HepG2 (cell line): ENCODE data around the gene PRMT5. TPM values are rescaled to one million over a fixed set of nuclear protein-coding genes. Genes with fewer than 3 reads are reported as not detected.

Experiments
- ATF1 ChIP-seq: IDR thresholded peaks from 2 replicates; pipeline ENCODE4 v1.6.1; 2016; ENCODE audit warnings: mild to moderate bottlenecking, control low read depth
- CEBPB ChIP-seq: IDR thresholded peaks from 2 replicates; pipeline ENCODE4 v1.6.1; 2011; ENCODE audit warnings: low read depth, low read length, improper control_type of control experiment, borderline replicate concordance
- CHD2 ChIP-seq: IDR thresholded peaks from 2 replicates; pipeline ENCODE4 v1.6.1; 2011; ENCODE audit warnings: low read depth, low read length, improper control_type of control experiment
- CSRNP2 ChIP-seq: sonication (generic); formaldehyde crosslinking; conservative IDR thresholded peaks from 2 replicates; pipeline ENCODE4 v1.8.0; 2022; ENCODE audit warnings: low read depth, missing genetic modification reagents
- ELF1 ChIP-seq: sonication (generic); formaldehyde crosslinking; IDR thresholded peaks from 2 replicates; pipeline ENCODE4 v1.4.0; 2020; ENCODE audit warnings: missing genetic modification reagents
- FUBP1 ChIP-seq: sonication (generic); formaldehyde crosslinking; IDR thresholded peaks from 2 replicates; pipeline ENCODE4 v1.5.1; 2020; ENCODE audit warnings: missing genetic modification reagents, mild to moderate bottlenecking, borderline replicate concordance
- HES4 ChIP-seq: sonication (generic); formaldehyde crosslinking; IDR thresholded peaks from 2 replicates; pipeline ENCODE4 v1.9.0; 2021; ENCODE audit warnings: mild to moderate bottlenecking, missing genetic modification reagents, borderline replicate concordance
- NCOA1 ChIP-seq: sonication (generic); formaldehyde crosslinking; IDR thresholded peaks from 2 replicates; pipeline ENCODE4 v1.9.0; 2021; ENCODE audit warnings: missing genetic modification reagents
- NCOA2 ChIP-seq: sonication (generic); formaldehyde crosslinking; IDR thresholded peaks from 2 replicates; pipeline ENCODE4 v1.8.0; 2022; ENCODE audit warnings: inconsistent platforms
- RBM22 ChIP-seq: fragments of 200-400 bp; formaldehyde crosslinking; optimal IDR thresholded peaks from 2 replicates; pipeline ENCODE3; 2017; ENCODE audit warnings: mild to moderate bottlenecking, low read length, moderate library complexity
- SRSF4 ChIP-seq: fragments of 200-400 bp; formaldehyde crosslinking; IDR thresholded peaks from one replicate; pipeline ENCODE4 v1.6.1; 2018; ENCODE audit warnings: mild to moderate bottlenecking, low read depth, low read length, moderate library complexity; ENCODE audit not compliant: poor library complexity, severe bottlenecking
- TBX2 ChIP-seq: sonication (generic); formaldehyde crosslinking; IDR thresholded peaks from 2 replicates; pipeline ENCODE4 v1.5.0; 2020; ENCODE audit warnings: missing genetic modification reagents, mild to moderate bottlenecking, borderline replicate concordance
- TIGD3 ChIP-seq: sonication (generic); formaldehyde crosslinking; IDR thresholded peaks from 2 replicates; pipeline ENCODE4 v1.5.1; 2020; ENCODE audit warnings: mild to moderate bottlenecking, missing genetic modification reagents, borderline replicate concordance
- ZBTB7A ChIP-seq: sonication (generic); formaldehyde crosslinking; IDR thresholded peaks from 2 replicates; pipeline ENCODE4 v1.8.0; 2022; ENCODE audit warnings: mild to moderate bottlenecking, missing genetic modification reagents
- ZNF547 ChIP-seq: sonication (generic); formaldehyde crosslinking; IDR thresholded peaks from 2 replicates; pipeline ENCODE4 v1.5.1; 2020; ENCODE audit warnings: mild to moderate bottlenecking, missing genetic modification reagents
- ZNF766 ChIP-seq: sonication (generic); formaldehyde crosslinking; IDR thresholded peaks from 2 replicates; pipeline ENCODE4 v1.5.0; 2020; ENCODE audit warnings: missing genetic modification reagents, borderline replicate concordance
- ZNF800 ChIP-seq: sonication (generic); formaldehyde crosslinking; IDR thresholded peaks from 2 replicates; pipeline ENCODE4 v1.4.0; 2020; ENCODE audit warnings: missing genetic modification reagents
- polyA plus RNA-seq, 8 experiments: library from polyadenylated mRNA; depleted of rRNA in 3 of 8; stranded (reverse) in 7 of 8; unstranded in 1 of 8; fragments of >200 nt; fragmentation: Illumina TruSeq in 4 of 8; extraction: Trizol in 4 of 8; gene quantifications; 2 replicates each; pipeline versions ENCODE4 v1.2.1 to v1.2.3, GENCODE V29; 2011 to 2016; ENCODE audit warnings: low read depth in 4 of 8, missing spikeins in 1 of 8, mixed read lengths in 1 of 8; ENCODE audit not compliant: insufficient read depth in 1 of 8
- total RNA-seq, 5 experiments: library from RNA; depleted of rRNA; stranded (reverse); fragments of >200 nt; fragmentation: Illumina TruSeq; extraction: Trizol; gene quantifications; 2 replicates each; pipeline ENCODE4 v1.2.3, GENCODE V29; 2016; ENCODE audit warnings: low read depth in 1 of 5

PRMT5 gene
- total and polyA plus RNA-seq, 2 of the 13 experiments (the other 11 are each of a cell fraction or from before 2014, with no cell fraction given) = 210 to 354 TPM

GRCh38 chr14:22887990-22888378 lies 41.2 kb downstream of the PRMT5 start (continued):
- no peak for TF ChIP-seq ZNF800 (CRISPR knock-in tag)
- no peak for TF ChIP-seq NCOA2
- no peak for TF ChIP-seq TBX2 (CRISPR knock-in tag)
- 0 out of 2 replicates have a peak, but pooled peaks have one; percentile 7 for TF ChIP-seq ZBTB7A (CRISPR knock-in tag)
- peak; percentile 58; the same call in 1 of the 2 replicates for TF ChIP-seq ZNF547
- no peak for TF ChIP-seq CHD2
- TF ChIP-seq FUBP1 (CRISPR knock-in tag) = no peak
- no peak for TF ChIP-seq RBM22
- no peak for TF ChIP-seq ATF1 (CRISPR knock-in tag)
- 0 out of 2 replicates have a peak, but pooled peaks have one; percentile 27 for TF ChIP-seq HES4 (CRISPR knock-in tag)
- TF ChIP-seq ZNF766 (CRISPR knock-in tag) = no peak
- no peak for TF ChIP-seq SRSF4
- no peak for TF ChIP-seq CEBPB
- TF ChIP-seq NCOA1 (CRISPR knock-in tag) = no peak
- no peak for TF ChIP-seq TIGD3
- no peak for TF ChIP-seq ELF1 (CRISPR knock-in tag)
- TF ChIP-seq CSRNP2 = no peak
